Lung (tissue), 12 donors: ENCODE data around the gene PLEKHG4. TPM values are rescaled to one million over a fixed set of nuclear protein-coding genes. Genes with fewer than 3 reads are reported as not detected.

Source experiments
- ATAC-seq: fragments of 200-7000 bp; cut with Tn5 transposase; one replicate; pipeline ENCODE4 v1.9.1; 2020; ENCODE audit warnings: moderate number of reproducible peaks; ENCODE audit not compliant: insufficient read depth, low FRiP score
- DNase-seq, 3 donors: peaks; one replicate each; pipeline ENCODE4 v3.0.0-alpha.2; 2013 to 2017
- H3K27ac ChIP-seq, 2 donors: one replicate each; pipeline ENCODE4 v1.5.1; 2013; ENCODE audit warnings: mild to moderate bottlenecking in 2 of 2, moderate library complexity in 2 of 2, control low read depth in 1 of 2, inconsistent platforms in 1 of 2, low read depth in 1 of 2, low read length in 1 of 2
- H3K27me3 ChIP-seq, 3 donors: one replicate each; pipeline ENCODE4 v1.5.1; 2013; ENCODE audit warnings: low read length in 2 of 3; ENCODE audit not compliant: control insufficient read depth in 3 of 3, insufficient read depth in 3 of 3
- H3K36me3 ChIP-seq, 4 donors: one replicate each; pipeline ENCODE4 v1.5.1; 2013; ENCODE audit warnings: low read length in 4 of 4, mild to moderate bottlenecking in 1 of 4, moderate library complexity in 1 of 4; ENCODE audit not compliant: control insufficient read depth in 4 of 4, insufficient read depth in 4 of 4
- H3K4me1 ChIP-seq, 5 donors: one replicate each; pipeline ENCODE4 v1.5.1; 2013; ENCODE audit warnings: low read length in 5 of 5, mild to moderate bottlenecking in 2 of 5, moderate library complexity in 1 of 5; ENCODE audit not compliant: control insufficient read depth in 5 of 5, insufficient read depth in 5 of 5
- H3K4me3 ChIP-seq: one replicate; pipeline ENCODE4 v1.5.1; 2013; ENCODE audit warnings: mild to moderate bottlenecking, control low read depth, moderate library complexity
- H3K9ac ChIP-seq, 2 donors: one replicate each; pipeline ENCODE4 v1.5.1; 2013; ENCODE audit warnings: low read length in 2 of 2, control low read depth in 1 of 2; ENCODE audit not compliant: insufficient read depth in 1 of 2
- H3K9me3 ChIP-seq, 4 donors: one replicate each; pipeline ENCODE4 v1.5.1; 2013; ENCODE audit warnings: low read length in 3 of 4, mild to moderate bottlenecking in 1 of 4, moderate library complexity in 1 of 4; ENCODE audit not compliant: control insufficient read depth in 4 of 4, insufficient read depth in 3 of 4
- WGBS, 2 donors: extraction: QIAGEN DNeasy Blood & Tissue Kit; methylation state at CpG; one replicate each; pipeline ENCODE4 v1.1.7; 2013; 5-methylcytosine and 5-hydroxymethylcytosine counted together
- polyA plus RNA-seq, 2 donors: library from polyadenylated mRNA; stranded (reverse); fragments of 200-250 nt; gene quantifications; one replicate each; pipeline ENCODE4 v1.2.1, GENCODE V29; 2013
- total RNA-seq, 2 donors: library from RNA; depleted of rRNA in 1 of 2; stranded (reverse); fragments of >200 nt in 1 of 2; gene quantifications; one replicate each; pipeline ENCODE4 v1.2.1, GENCODE V29; 2014 to 2021
- TF ChIP-seq, protein P1 (sequence below): IDR thresholded peaks from 2 replicates; pipeline ENCODE4 v1.5.1; 2012; ENCODE audit warnings: mild to moderate bottlenecking; ENCODE audit errors: control extremely low read depth, extremely low read depth
- donor health status: control.
- donor health status: control.
- donor health status: Bipolar disorder and iron deficiency.
- donor health status: healthy.
- donor health status: DM: yes; HTN: yes; CAD: no.

PLEKHG4 gene
- total and polyA plus RNA-seq, 4 donors, result 9.0 to 26.9 (median 17.1) TPM

DNA sequence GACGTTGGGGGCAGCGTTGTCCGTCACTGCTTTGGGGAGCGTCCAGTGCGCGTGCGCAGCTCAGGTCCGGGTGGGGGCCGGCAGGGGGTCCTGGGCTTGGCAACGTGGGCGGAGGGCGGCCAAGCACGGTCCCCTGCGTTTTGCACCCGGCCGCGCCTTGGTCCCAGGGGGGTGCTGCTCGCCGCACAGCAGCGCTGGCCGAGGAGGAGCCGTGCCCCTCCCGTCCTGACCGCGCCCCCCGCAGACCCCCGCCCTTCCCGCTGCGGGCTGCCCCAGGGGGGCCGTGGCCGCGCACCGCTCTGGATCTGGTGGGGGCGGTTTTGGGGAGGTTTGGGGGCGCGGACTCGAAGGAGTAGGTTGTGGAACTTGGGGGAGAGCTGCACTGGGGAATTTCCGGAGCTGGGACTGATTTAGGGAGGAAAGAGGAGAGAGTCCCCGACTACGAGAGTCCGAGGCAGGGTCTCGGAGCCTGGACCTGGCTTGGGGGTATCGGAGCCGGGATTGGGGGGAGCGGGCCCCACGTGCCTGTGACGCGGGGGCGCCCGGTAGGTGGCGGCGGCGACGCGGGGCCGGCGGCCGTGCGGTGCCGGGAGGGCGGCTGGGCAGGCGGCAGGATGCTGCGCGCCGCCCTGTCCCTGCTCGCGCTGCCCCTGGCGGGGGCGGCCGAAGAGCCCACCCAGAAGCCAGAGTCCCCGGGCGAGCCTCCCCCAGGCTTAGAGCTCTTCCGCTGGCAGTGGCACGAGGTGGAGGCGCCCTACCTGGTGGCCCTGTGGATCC, 30.7 kb upstream of the PLEKHG4 start, which contains the start of gene SLC9A5:
SLC9A5 (plus strand) TSS at position 579 of the 777 bp plus-strand sequence; CDS start at position 615, 36 bp downstream.
- TF ChIP-seq, protein P1, sequence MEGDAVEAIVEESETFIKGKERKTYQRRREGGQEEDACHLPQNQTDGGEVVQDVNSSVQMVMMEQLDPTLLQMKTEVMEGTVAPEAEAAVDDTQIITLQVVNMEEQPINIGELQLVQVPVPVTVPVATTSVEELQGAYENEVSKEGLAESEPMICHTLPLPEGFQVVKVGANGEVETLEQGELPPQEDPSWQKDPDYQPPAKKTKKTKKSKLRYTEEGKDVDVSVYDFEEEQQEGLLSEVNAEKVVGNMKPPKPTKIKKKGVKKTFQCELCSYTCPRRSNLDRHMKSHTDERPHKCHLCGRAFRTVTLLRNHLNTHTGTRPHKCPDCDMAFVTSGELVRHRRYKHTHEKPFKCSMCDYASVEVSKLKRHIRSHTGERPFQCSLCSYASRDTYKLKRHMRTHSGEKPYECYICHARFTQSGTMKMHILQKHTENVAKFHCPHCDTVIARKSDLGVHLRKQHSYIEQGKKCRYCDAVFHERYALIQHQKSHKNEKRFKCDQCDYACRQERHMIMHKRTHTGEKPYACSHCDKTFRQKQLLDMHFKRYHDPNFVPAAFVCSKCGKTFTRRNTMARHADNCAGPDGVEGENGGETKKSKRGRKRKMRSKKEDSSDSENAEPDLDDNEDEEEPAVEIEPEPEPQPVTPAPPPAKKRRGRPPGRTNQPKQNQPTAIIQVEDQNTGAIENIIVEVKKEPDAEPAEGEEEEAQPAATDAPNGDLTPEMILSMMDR, result no peak
- peak; percentile 61 to 69 (median 65) for DNase-seq
- Histone ChIP-seq H3K9me3 (no peaks in the 10 kb centered on the region), H3K4me3 (peak within 1 kb of the TSS; percentile 31), H3K27me3 (no peaks in the 10 kb centered on the region), H3K27ac (peak within 1 kb of the TSS in 1 of 2 donors; percentile 12), H3K36me3 (peaks cover 0 to 20% (median 2%) of the 10 kb centered on the region in 4 donors), H3K4me1 (peaks cover 10 to 50% (median 24%) of the 10 kb centered on the region in 5 donors), H3K9ac (peak within 1 kb of the TSS in 1 of 2 donors; percentile 24)
- ATAC-seq, result no peak
- 1% methylated on average over 54 to 75 of the region's 75 CpGs for WGBS, 2 donors

GRCh38 chr16:67249178-67250044, 29.9 kb upstream of the PLEKHG4 start:
- no peak for ATAC-seq
- 32 to 35% methylated on average over 22 of the region's 22 CpGs for WGBS, 2 donors

GRCh38 chr16:67250045-67250327, 29.3 kb upstream of the PLEKHG4 start:
- no peak overlapping the region for H3K4me3 ChIP-seq
- 86 to 88% methylated on average over 4 of the region's 4 CpGs for WGBS, 2 donors
- no peak overlapping the region for H3K27ac ChIP-seq
- DNase-seq, result no peak
- TF ChIP-seq, protein P1, result no peak
- ATAC-seq, result no peak
- peaks cover 4 to 36% (median 10%) of the 10 kb centered on the region in 5 donors for H3K4me1 ChIP-seq
- H3K9me3 ChIP-seq, result no peaks in the 10 kb centered on the region
- H3K27me3 ChIP-seq, result no peaks in the 10 kb centered on the region
- peaks cover 0 to 13% (median 2%) of the 10 kb centered on the region in 4 donors for H3K36me3 ChIP-seq
- H3K9ac ChIP-seq, result no peak overlapping the region

More at GRCh38 chr16:67249178-67250044, 29.9 kb upstream of the PLEKHG4 start:
- Histone ChIP-seq H3K27ac (no peak overlapping the region), H3K9ac (peak overlapping the region in 1 of 2 donors; percentile 24), H3K27me3 (no peaks in the 10 kb centered on the region), H3K4me3 (peak overlapping the region; percentile 5), H3K4me1 (peaks cover 6 to 42% (median 16%) of the 10 kb centered on the region in 5 donors), H3K9me3 (no peaks in the 10 kb centered on the region), H3K36me3 (peaks cover 0 to 14% (median 2%) of the 10 kb centered on the region in 4 donors)
- TF ChIP-seq, protein P1, result no peak
- peak; percentile 45 to 70 (median 67) for DNase-seq
